ENCODE measurements around the gene HSD3B7.
"Not testable (repeated sequence)": the region's sequence is repeated elsewhere in the genome, so short reads cannot be mapped to it uniquely, and the experiment has no call there.

HSD3B7 gene

DNA sequence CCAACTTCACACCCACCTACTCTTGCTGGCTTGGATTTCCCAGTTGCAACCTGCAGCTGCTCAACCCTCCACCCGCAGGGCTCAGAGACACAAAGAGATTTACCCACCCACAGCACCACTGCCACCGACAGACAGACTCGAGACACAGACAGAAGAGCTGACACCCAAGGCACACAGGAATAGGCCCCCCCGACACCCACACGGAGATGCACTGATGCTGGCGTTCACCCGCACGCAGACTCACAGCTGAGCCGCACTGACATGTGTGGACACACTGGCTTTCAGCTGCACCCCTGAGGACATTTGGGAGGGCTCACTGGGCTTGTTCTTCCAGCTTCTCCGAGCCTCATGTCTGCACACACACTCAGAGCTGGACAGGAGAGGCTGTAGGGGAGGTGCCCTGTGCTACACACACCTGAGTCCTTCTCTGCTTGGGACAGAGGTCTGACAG, 17.3 kb downstream of the HSD3B7 start:
- no peak for DNase-seq

DNA sequence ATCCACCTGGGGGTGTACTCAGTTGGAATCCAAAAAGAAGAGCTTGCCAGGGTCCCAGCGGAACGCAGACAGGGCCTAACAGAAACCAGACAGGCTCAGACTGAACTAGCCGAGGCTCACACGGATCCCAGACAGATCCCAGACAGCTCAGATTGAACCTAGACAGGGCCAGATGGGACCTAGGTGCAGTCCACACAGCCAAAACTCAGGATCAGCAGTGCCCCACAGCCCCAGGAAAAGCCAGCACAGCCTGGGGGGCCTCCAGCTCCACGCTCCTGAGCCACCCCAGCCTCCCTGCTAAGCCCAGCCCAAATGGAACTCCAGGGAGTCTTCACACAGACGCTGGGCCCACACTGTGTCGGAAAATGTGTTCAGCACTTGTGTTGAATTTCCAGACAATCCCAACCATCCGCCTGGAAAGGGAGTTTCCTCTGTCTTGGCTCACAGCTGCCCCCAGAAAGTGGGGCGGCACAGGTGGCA, 17.9 kb downstream of the HSD3B7 start:
- no peak for DNase-seq

DNA sequence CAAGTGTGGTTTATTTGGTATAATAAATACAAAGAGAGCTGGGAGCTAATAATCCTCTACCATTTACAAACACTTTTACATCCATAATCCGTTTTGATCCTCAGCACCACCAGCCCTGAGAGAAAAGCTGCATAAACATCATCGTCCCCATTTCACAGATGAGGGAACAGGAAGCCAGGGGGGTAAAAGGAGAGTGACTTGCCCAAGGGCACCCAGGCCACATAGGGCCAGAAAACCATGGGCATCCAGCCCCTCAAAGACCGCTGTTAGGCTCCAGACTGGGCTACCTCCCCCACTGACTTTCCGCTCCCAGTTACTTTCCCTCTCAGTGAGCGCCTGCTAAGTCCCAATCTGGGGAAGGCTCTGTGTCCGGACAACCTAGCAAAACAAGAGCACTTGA, 18.7 kb downstream of the HSD3B7 start:
- no peak for DNase-seq

DNA sequence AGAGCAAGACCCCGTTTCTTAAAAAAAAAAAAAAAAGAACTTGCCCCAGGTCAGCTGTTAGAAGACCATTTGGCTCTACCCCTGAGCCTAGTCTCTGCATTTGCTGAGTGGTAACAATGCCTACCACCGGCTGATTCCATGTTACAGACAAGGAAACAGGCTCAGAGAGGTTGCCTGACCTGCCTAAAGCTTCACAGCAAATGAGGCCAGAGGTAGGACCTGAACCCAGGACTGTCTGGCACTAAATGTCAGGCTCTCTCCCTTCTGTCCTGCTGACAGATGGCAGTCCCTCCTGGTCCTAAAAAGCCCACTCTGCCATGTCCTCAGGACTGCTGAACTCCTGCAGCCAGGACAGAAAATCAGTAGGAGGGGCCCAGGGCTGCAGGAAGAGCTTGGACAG, 19.7 kb downstream of the HSD3B7 start:
- DNase-seq, result no peak

DNA sequence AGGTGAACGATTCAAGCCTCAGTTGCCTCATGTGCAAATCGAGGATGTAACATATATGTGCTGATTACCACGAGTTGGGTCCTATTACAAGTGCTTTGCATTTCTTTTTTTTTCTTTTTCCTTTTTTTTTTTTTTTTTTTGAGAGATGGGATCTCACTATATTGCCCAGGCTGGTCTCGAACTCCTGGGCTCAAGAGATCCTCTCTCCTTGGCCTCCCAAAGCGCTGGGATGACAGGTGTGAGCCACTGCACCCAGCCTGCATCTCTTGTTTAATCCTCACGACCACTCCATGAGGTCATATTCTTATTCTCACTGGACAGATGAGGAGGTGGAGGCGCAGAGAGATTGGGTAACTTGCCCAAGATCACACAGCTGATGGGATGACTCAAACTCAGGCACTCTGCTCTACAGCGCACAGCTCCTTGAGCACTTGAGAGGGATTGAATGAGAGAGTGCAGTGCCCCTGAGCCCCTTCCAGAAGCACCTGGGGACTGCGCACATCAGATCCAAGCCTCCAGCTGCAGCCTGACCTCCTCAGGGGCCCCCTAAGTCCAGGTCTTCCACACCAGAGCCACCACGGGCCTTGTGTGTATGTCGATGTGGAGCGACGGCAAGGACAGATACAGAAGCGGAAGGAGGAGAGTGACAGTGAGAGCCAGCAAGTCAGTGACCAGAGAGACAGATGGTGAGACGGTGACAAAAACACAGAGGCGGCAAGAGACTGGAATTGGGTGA, 20.5 kb downstream of the HSD3B7 start:
- no peak for DNase-seq

DNA sequence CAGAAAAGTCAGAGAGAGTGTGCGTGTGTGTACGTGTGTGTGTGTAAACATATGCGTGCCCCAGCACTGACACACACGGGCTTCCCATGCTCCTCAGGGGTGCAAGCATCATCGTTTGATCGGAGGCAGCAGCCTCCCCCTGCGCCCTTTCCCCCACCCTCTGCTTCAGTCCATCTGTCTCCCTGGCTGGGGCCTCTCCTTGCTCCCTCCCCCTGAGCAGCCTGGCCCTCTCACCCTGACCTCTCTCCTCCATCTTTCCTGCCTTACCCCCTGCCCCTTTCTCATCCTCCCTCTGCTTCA, 21.0 kb downstream of the HSD3B7 start:
- no peak for DNase-seq

DNA sequence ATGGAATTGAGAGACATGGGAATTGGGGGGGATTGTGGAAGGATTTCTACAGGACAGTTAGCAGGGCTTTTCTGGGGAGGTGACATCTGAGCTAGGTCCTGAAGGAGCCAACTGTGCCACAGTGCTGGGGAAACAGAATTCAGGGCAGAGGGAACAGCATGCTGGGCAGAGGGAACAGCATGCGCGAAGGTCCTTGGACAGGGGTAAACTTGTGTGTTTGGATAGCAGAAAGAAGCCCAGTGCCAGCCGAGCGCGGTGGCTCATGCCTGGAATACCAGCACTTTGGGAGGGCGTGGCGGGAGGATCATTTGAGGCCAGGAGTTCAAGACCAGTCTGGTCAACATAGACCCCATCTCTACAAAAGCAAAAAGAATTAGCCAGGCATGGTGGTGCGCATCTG, 21.6 kb downstream of the HSD3B7 start:
- DNase-seq, result no peak

DNA sequence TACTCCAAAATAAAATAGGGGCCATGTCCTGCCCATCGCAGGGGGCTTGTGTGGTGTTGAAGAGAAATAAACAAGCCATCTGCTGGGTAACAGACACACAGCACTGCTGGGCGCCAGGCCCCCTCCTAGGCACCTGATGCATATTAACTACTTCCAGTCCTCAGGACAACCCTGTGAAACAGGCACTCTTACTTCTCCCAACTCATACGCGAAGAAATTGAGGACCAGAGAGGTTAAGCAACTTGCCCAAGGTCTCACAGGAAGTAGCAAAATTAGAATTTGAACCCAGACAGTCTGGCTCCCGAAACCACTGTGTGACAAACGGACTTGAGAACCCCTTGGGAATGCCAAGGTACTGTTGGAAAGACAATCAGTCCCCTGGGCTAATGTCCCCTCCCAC, 22.7 kb downstream of the HSD3B7 start:
- no peak for DNase-seq

DNA sequence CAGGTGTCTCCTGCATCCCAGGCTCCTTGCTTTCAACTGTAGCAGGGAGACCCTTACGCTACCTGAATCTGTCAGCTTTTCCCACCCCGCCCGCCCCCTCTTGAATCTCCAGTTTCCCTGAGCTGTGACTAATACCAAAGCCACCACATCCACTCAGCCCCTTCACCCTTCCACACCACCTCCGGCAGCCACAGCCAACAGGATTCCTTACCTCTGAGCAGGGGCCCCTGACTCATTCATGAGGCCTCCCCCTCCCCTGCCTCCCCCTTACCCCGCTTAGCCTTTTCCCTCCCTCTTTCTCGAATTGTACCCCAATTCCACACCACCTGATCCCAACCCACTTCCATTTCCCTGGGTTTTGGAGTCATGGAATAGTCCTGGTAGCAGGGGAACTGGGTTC, 23.1 kb downstream of the HSD3B7 start:
- no peak for DNase-seq

DNA sequence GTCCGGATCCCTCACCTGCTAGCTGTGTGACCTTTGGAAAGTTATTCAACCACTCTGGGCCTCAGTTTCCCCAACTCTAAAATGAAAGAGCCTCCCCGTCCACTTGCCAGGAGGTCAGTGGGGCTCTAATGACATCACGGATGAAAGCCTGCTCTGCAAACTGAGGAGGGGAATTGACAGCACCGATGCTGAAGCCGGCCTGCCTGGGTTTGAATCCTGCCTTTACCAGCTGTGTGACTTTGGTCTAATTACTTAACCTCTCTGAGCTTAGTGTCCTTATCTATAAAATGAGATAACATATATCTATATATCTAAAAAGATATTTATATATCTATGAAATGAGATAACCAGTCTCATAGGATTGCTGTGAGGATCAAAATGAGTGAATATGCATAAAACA, 23.5 kb downstream of the HSD3B7 start:
- DNase-seq, result no peak

DNA sequence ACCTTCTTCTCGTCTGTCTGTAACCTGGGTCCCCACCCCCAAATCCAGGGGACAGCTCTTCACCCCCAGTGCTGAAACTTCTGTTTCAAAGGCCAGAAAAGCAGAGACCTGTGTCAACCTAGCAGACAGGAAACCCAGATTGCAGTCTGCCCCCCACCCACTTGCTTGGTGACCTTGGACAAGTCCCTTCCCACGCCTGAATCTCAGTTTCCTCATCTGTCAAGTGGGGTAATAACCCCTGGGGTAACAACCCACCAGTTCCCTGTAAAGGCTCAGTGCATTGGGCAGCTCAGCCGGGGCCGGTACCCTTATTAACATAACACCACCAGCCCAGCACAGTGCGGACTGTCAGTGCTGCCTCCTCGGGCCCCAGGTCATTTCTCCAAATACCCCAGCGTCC, 24.1 kb downstream of the HSD3B7 start:
- DNase-seq, result no peak

DNA sequence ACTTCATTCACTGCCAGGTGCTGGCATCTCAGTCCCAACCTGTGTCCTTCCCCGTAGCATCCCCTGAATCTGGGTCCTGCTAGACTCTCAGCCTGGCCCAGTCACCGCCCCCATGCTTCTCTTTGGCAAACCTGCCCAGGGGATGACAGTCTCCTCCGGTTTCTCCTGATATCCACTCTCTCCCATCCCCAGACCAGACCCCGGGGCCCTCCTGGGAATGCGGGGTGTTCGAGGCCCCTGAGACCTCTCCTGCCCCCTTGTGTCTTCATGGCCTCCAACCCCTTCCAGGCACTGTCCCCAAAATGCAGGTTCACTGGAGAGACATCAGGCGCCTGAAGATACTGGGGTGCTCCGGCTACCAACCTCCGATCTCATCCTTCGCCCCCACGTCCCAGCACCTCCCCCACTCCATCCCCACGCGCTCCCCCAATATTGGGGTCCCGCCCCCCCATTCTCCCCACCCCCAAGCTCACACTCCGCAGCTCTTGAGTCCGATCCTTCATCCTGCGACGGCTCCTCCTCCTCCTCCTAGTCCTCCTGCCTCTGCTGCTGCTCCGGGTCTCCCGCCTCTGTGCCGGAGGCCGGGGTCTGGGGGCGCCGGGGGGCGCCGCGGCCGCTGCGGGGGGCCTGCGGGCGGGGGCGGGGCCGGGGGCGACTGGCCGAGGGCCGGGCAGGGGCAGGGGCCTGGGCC, 25.0 kb downstream of the HSD3B7 start:
- DNase-seq, result no peak

DNA sequence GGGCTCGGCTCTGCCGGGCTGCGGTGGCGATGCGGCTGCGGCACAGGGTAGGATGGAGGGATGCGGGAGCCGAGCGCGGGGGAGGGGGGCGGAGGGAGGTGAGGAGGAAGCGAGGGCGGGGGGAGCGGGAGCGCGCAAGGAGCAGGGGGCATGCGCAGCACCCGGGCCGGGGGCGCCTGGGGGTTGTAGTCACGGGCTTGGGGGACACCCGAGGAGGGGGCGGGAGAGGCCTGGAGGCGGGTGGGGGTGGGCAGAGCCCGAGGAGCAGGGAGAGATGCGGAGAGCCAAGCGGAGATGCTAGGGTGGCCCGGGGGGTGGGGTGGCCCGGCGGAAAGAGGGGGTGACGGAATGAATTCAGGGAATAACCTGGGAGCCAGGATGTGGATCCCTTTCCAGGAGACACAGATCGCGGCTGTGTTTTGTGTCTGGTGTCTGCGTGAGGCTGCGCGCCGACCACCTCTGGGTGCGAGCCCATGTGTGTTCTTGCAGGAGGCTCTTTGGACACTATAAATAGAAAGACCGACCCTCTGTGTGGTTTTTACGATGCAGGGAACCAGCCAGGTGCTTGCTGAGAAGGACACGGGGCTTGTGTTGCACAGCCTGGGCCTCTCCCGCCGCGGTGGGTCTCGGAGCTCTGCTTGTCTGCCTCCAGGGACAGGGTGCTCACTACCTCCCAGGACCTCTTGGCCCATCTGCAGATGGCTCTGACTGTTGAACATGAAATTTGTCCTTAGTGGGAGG, 25.7 kb downstream of the HSD3B7 start, which contains the start of gene STX1B:
Gene STX1B, minus strand, starts transcription at position 54 of the 741 bp plus-strand sequence. CDS start 242 bp downstream, outside the sequence.
- DNase-seq, result no peak

DNA sequence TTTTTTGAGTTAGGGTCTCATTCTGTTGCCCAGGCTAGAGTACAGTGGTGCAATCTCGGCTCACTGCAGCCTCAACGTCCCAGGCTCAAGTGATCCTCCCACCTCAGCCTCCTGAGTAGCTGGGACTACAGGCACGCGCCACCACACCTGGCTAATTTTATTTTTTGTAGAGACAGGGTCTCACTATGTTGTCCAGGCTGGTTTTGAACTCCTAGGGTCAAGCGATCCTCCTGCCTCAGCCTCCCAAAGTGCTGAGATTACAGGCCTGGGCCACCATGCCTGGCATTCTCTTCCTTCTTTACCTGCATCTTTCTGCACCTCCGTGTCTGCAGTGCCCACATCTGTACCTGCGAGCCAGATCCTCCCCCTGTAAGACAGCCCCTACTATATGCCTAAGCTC, 26.8 kb downstream of the HSD3B7 start:
- DNase-seq, result not testable (repeated sequence)

DNA sequence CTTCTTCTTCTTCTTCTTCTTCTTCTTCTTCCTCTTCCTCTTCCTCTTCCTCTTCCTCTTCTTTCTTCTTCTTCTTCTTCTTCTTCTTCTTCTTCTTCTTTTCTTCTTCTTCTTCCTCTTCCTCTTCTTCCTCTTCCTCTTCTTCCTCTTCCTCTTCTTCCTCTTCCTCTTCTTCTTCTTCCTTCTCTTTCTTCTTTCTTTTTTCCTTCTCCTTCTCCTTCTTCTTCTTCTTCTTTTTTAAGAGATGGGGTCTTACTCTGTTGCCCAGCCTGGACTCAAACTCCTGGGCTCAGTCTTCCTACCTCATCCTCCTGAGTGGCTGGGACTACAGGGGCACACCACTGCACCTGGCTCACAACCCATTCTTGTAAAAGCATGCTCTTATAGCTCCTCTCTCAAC, 28.3 kb downstream of the HSD3B7 start:
- not testable (repeated sequence) for DNase-seq

DNA sequence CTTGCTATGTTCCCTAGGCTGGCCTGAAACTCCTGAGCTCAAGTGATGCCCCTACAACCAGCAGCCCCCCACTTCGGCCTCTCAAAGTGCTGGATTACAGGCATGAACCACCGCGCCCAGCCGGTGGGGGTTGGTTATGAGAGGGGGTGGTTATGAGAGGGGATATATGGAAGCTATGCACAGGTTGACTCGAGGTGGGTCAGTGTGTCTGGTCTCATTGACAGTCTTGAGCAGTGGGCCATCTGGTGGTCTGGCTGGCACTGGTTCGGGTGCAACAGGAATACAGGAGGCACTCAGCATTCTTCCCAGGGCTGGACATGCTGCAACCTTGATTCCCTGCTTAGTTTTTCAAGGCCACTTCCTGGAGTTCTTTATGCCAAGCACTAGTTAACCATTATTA, 31.0 kb downstream of the HSD3B7 start:
- DNase-seq, result no peak

DNA sequence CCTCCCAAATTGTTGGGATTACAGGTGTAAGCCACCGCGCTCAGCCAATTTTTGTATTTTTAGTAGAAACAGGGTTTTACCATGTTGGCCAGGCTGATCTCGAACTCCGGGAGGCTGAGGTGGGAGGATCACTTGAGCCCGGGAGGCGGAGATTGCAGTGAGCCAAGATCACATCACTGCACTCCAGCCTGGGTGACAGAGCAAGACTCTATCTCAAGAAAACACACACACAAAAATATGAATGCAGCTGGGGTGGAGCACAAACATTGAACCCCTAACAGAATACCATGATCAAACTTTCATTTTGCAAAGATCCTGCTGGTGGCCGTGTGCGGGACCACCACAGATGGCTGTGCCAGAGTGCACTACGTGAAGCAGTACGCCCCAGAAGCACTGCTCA, 32.7 kb downstream of the HSD3B7 start:
- DNase-seq, result not testable (repeated sequence)

DNA sequence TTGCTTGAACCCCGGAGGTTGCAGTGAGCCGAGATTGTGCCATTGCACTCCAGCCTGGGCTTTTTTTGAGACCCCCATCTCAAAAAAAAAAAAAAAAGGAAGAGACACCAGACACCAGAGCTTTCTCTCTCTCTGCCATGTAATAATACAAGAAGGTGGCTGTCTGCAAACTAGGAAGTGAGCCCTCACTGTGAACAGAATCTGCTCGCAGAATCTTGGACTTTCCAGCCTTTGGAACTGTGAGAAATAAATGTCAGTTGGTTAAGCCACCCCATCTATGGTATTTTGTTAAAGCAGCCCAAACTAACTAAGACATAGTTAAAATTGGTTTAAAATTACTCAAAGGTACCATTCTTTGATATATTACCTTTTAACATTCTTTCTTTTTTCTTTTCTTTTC, 35.5 kb downstream of the HSD3B7 start:
- no peak for DNase-seq

DNA sequence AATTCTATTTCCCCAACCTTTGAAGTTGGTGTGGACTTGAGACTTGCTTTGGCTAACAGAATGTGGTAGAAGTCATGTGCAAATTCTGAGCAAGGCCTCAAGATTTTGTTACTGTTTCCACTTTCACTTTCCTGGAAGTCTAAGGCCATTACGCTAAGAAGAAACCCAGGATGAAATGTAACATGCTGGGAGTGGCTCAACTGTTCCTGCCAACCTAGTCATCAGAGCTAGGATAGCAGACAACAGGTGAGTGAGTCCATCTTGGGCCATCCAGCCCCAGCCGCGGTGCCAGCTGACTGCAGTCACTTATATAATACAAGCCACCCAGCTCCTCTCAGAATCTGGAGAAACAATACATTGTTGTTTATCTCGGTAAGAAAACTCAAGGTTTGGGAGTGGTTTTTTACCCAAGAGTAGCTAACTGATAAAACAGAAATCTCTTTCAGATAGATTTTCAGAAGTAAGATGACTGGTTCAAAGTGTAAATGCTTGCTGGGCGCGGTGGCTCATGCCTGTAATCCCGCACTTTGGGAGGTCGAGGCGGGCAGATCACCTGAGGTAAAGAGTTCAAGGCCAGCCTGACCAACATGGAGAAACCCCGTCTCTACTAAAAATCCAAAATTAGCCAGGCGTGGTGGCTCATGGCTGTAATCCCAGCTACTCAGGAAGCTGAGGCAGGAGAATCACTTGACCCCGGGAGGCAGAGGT, 37.7 kb downstream of the HSD3B7 start:
- no peak for DNase-seq

DNA sequence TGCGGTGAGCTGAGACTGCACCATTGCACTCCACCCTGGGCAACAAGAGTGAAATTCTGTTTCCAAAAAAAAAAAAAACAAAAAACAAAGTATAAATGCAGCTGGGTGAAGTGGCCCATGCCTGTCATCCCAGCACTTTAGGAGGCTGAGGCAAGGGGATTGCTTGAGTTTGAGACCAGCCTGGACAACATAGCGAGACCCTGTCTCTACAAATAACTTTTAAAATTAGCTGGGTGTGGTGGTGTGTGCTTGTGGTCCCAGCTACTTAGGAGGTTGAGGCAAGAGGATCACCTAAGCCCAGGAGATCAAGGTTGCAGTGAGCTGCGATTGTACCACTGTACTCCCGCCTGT, 38.2 kb downstream of the HSD3B7 start:
- DNase-seq, result no peak

DNA sequence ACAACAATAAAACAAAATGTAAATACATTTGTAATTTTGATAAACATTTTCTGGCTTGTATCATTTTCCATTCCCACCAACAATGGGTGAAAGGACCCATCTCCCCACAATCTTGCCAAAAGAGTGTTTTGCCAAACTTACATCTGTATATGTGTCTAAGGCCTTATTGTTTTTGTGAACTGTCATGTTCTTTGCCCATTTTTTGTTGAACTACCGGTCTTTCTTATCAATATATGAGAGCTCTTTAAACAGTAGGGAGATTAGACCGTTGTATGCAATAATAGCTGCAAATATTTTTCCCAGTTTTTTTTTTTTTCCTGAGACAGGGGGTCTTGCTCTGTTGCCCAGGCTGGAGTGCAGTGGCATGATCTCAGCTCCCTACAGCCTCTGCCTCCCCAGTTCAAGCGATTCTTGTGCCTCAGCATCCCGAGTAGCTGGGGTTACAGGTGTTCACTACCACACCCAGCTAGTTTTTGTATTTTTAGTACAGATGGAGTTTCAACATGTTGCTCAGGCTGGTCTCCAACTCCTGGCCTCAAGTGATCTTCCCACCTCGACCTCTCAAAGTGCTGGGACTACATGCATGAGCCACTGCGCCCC, 38.7 kb downstream of the HSD3B7 start:
- no peak for DNase-seq

DNA sequence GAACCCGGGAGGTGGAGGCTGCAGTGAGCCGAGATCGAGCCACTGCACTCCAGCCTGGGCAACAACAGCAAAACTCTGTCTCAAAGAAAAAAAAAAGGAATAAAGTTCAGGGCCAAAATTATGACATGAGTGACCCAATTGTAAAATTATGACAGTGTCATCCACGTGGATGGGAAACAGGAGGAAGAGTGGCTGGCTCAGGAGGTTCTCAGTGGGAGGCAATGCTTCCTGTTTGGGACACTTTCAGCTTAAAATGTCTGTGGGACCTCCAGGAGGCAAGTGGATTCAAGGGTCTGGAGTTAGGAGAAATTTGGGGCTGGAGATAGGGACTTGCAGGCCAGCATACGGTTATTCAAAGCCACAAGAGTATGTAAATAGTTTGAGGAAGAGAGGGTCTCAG, 40.3 kb downstream of the HSD3B7 start:
- DNase-seq, result no peak

DNA sequence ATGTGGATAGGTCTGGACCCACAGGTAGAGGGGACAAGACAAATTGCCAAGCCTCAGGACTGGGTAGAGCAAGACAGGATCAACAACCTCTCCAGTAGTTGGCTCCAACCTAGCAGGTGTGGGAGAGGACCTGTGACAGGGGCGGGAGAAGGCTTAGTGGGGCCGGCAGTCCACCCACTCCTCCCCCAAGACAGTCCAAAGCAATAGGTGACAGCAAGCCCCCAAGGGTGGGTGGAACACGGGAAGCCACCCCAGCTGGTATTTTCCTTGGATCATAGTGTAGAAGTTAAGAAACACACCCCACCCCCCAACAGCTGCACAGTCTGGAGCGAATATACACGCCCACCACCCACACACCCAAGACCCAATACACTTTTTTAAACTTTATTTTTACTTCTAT, 44.3 kb downstream of the HSD3B7 start:
- no peak for DNase-seq
